CD14-positive monocyte (primary cell): ENCODE results near the gene ATXN1L. TPM values are rescaled to one million over a fixed set of nuclear protein-coding genes. Genes with fewer than 3 reads are reported as not detected.
"Not testable (repeated sequence)": the region's sequence is repeated elsewhere in the genome, so short reads cannot be mapped to it uniquely, and the experiment has no call there.

Experiments
- DNase-seq, 3 donors: peaks; one replicate each; pipeline ENCODE4 v3.0.0-alpha.2; 2011 to 2022
- H2AFZ ChIP-seq: 2 replicates; pipeline ENCODE4 v1.6.0; 2012; ENCODE audit warnings: mild to moderate bottlenecking, low read depth, low read length, inconsistent platforms; ENCODE audit not compliant: insufficient read depth, poor library complexity, severe bottlenecking
- H3K27ac ChIP-seq, 2 donors: 1 replicate in 1 of 2; 2 replicates in 1 of 2; pipeline ENCODE4 v1.5.1; 2012 to 2013; ENCODE audit warnings: low read length in 2 of 2, control low read depth in 1 of 2, inconsistent platforms in 1 of 2, low read depth in 1 of 2, mild to moderate bottlenecking in 1 of 2
- H3K27me3 ChIP-seq, 2 donors: one replicate each; pipeline versions ENCODE4 v1.6.0 to v1.6.1; 2011 to 2013; ENCODE audit warnings: low read length in 2 of 2; ENCODE audit not compliant: control insufficient read depth in 2 of 2, insufficient read depth in 2 of 2
- H3K36me3 ChIP-seq, 2 donors: replicated peaks in 1 of 2; 1 replicate in 1 of 2; 2 replicates in 1 of 2; pipeline versions ENCODE4 v1.5.1 to v1.6.1; 2012 to 2013; ENCODE audit warnings: low read length in 2 of 2, control low read depth in 1 of 2, inconsistent platforms in 1 of 2, mild to moderate bottlenecking in 1 of 2; ENCODE audit not compliant: insufficient read depth in 2 of 2, control insufficient read depth in 1 of 2
- H3K4me1 ChIP-seq, 2 donors: 1 replicate in 1 of 2; 2 replicates in 1 of 2; pipeline versions ENCODE4 v1.5.1 to v1.6.1; 2012 to 2013; ENCODE audit warnings: low read length in 2 of 2, control low read depth in 1 of 2, inconsistent platforms in 1 of 2, mild to moderate bottlenecking in 1 of 2, moderate library complexity in 1 of 2; ENCODE audit not compliant: insufficient read depth in 2 of 2, control insufficient read depth in 1 of 2
- H3K4me2 ChIP-seq: replicated peaks from 2 replicates; pipeline ENCODE3; 2012; ENCODE audit warnings: low read length, moderate library complexity, mild to moderate bottlenecking; ENCODE audit not compliant: poor library complexity, severe bottlenecking; ENCODE audit errors: extremely low read depth
- H3K4me3 ChIP-seq, 3 experiments: fragments of 200-600 bp in 1 of 3; sonication (generic) in 1 of 3; replicated peaks in 1 of 3; 1 replicate in 2 of 3; 2 replicates in 1 of 3; pipeline ENCODE4 v1.5.1; 2011 to 2013; ENCODE audit warnings: low read length in 3 of 3, mild to moderate bottlenecking in 3 of 3, control low read depth in 2 of 3, low read depth in 2 of 3, inconsistent platforms in 1 of 3, moderate library complexity in 1 of 3
- H3K79me2 ChIP-seq: 2 replicates; pipeline ENCODE4 v1.6.0; 2012; ENCODE audit warnings: mild to moderate bottlenecking, control low read depth, inconsistent platforms, low read length, moderate library complexity; ENCODE audit not compliant: insufficient read depth
- H3K9ac ChIP-seq: 2 replicates; pipeline ENCODE4 v1.6.0; 2017; ENCODE audit warnings: low read length, mild to moderate bottlenecking; ENCODE audit not compliant: insufficient read depth, poor library complexity, severe bottlenecking
- H3K9me3 ChIP-seq, 2 donors: replicated peaks in 1 of 2; 1 replicate in 1 of 2; 2 replicates in 1 of 2; pipeline versions ENCODE4 v1.5.1 to v1.6.1; 2012 to 2013; ENCODE audit warnings: low read length in 2 of 2, control low read depth in 1 of 2; ENCODE audit not compliant: control insufficient read depth in 1 of 2, insufficient read depth in 1 of 2
- H4K20me1 ChIP-seq: 2 replicates; pipeline ENCODE4 v1.6.0; 2012; ENCODE audit warnings: mild to moderate bottlenecking, low read length, control low read depth, moderate library complexity; ENCODE audit not compliant: insufficient read depth
- H3K27ac Mint-ChIP-seq, 7 donors: one replicate each; pipeline ENCODE4 v1.8.0; 2020; ENCODE audit warnings: mild to moderate bottlenecking in 7 of 7, mixed read lengths in 7 of 7, moderate library complexity in 6 of 7, inconsistent platforms in 2 of 7
- H3K27me3 Mint-ChIP-seq, 3 donors: one replicate each; pipeline ENCODE4 v1.8.0; 2021 to 2022; ENCODE audit warnings: low read depth in 3 of 3, mild to moderate bottlenecking in 3 of 3, mixed read lengths in 3 of 3, moderate library complexity in 3 of 3, inconsistent platforms in 1 of 3
- H3K36me3 Mint-ChIP-seq, 2 donors: one replicate each; pipeline ENCODE4 v1.8.0; 2020; ENCODE audit warnings: mixed read lengths in 2 of 2, inconsistent platforms in 1 of 2, mild to moderate bottlenecking in 1 of 2
- H3K4me1 Mint-ChIP-seq: one replicate; pipeline ENCODE4 v1.8.0; 2020; ENCODE audit warnings: mild to moderate bottlenecking, mixed read lengths
- H3K4me3 Mint-ChIP-seq, 2 donors: one replicate each; pipeline ENCODE4 v1.8.0; 2020; ENCODE audit warnings: mild to moderate bottlenecking in 2 of 2, mixed read lengths in 2 of 2, moderate library complexity in 1 of 2
- H3K9me3 Mint-ChIP-seq, 7 donors: one replicate each; pipeline ENCODE4 v1.8.0; 2020 to 2022; ENCODE audit warnings: mixed read lengths in 7 of 7, mild to moderate bottlenecking in 6 of 7, moderate library complexity in 6 of 7, inconsistent platforms in 2 of 7
- WGBS: methylation state at CpG from one replicate; pipeline ENCODE4 v1.1.5; 2013; ENCODE audit warnings: missing lambda C conversion rate; ENCODE audit not compliant: insufficient coverage; 5-methylcytosine and 5-hydroxymethylcytosine counted together
- intact Hi-C, 2 donors: fragments of 100-400 bp; cut with micrococcal nuclease; formaldehyde crosslinking; loops; one replicate each; pipeline versions ENCODE4 v1.15.0 to v1.15.1; 2023
- polyA plus RNA-seq, 3 donors: library from polyadenylated mRNA; depleted of rRNA in 1 of 3; unstranded in 2 of 3; stranded (reverse) in 1 of 3; fragments of 300-500 nt in 2 of 3; fragments of >200 nt in 1 of 3; fragmentation: Illumina TruSeq in 2 of 3; gene quantifications; 1 replicate in 2 of 3; 2 replicates in 1 of 3; pipeline ENCODE4 v1.2.3, GENCODE V29; 2012 to 2021
- TF ChIP-seq, protein P1 (sequence below): fragments of 200-600 bp; IDR thresholded peaks from one replicate; pipeline ENCODE4 v1.8.0; 2022; ENCODE audit warnings: antibody characterized with exemption, mild to moderate bottlenecking

ATXN1L gene
- polyA plus RNA-seq, 3 donors: 6.7 to 27.9 (median 10.0) TPM

DNA sequence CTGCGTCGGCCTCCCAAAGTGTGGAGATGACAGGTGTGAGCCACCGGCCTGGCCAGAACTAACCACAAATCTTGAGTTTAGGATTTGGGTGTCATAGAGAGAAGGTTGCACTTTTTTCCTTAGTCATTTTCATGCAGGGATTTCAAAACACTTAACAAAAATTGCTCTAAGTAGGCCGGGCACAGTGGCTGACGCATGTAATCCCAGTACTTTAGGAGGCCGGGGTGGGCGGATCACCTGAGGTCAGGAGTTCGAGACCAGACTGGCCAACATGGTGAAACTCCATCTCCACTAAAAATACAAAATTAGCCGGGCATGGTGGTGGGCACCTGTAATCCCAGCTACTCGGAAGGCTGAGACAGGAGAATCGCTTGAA lies 35.6 kb upstream of the ATXN1L start:
- Mint-ChIP-seq H3K4me3 (peak overlapping the region; percentile 73 to 96), H3K4me1 (peaks cover 33% of the 10 kb centered on the region), H3K27ac (peak overlapping the region; percentile 98 to 100 (median 100))
- peak; percentile 67 to 82 (median 74) for DNase-seq
- Histone ChIP-seq H3K4me2 (peak overlapping the region; percentile 82), H3K79me2 (peaks cover 38% of the 10 kb centered on the region), H3K27ac (peak overlapping the region; percentile 97 to 99), H3K9ac (peak overlapping the region; percentile 99), H3K4me1 (peaks cover 23 to 27% of the 10 kb centered on the region in 2 donors), H2AFZ (peak overlapping the region; percentile 72), H3K4me3 (peak overlapping the region in 1 of 3 experiments; percentile 95)
- H3K36me3 Mint-ChIP-seq, H3K27me3 Mint-ChIP-seq, H3K9me3 ChIP-seq, intact Hi-C loops, H3K27me3 ChIP-seq, H3K9me3 Mint-ChIP-seq, H3K36me3 ChIP-seq, H4K20me1 ChIP-seq: not testable (repeated sequence)
- 39% methylated on average over 10 of the region's 11 CpGs for WGBS

GRCh38 chr16:71811261-71811803 lies 34.4 kb upstream of the ATXN1L start:
- H3K9me3 ChIP-seq: no peaks in the 10 kb centered on the region
- no peak overlapping the region for H3K4me3 ChIP-seq
- DNase-seq: no peak
- no peak overlapping the region for H3K9ac ChIP-seq
- no peaks in the 10 kb centered on the region for H3K27me3 Mint-ChIP-seq
- TF ChIP-seq, protein P1, sequence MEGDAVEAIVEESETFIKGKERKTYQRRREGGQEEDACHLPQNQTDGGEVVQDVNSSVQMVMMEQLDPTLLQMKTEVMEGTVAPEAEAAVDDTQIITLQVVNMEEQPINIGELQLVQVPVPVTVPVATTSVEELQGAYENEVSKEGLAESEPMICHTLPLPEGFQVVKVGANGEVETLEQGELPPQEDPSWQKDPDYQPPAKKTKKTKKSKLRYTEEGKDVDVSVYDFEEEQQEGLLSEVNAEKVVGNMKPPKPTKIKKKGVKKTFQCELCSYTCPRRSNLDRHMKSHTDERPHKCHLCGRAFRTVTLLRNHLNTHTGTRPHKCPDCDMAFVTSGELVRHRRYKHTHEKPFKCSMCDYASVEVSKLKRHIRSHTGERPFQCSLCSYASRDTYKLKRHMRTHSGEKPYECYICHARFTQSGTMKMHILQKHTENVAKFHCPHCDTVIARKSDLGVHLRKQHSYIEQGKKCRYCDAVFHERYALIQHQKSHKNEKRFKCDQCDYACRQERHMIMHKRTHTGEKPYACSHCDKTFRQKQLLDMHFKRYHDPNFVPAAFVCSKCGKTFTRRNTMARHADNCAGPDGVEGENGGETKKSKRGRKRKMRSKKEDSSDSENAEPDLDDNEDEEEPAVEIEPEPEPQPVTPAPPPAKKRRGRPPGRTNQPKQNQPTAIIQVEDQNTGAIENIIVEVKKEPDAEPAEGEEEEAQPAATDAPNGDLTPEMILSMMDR: no peak
- H3K27ac ChIP-seq: no peak overlapping the region
- no peaks in the 10 kb centered on the region for H3K36me3 ChIP-seq
- no peak overlapping the region for H2AFZ ChIP-seq
- H3K4me1 ChIP-seq: peaks cover 23 to 26% of the 10 kb centered on the region in 2 donors
- WGBS: no CpG with 5 or more reads among the region's 5 CpGs
- peaks cover 29% of the 10 kb centered on the region for H3K4me1 Mint-ChIP-seq
- no peak overlapping the region for H3K4me2 ChIP-seq
- H4K20me1 ChIP-seq: no peaks in the 10 kb centered on the region
- H3K79me2 ChIP-seq: peaks cover 26% of the 10 kb centered on the region
- peaks cover 0 to 12% of the 10 kb centered on the region in 2 donors for H3K36me3 Mint-ChIP-seq
- H3K9me3 Mint-ChIP-seq: no peaks in the 10 kb centered on the region
- H3K27me3 ChIP-seq: no peaks in the 10 kb centered on the region
- no peak overlapping the region for H3K4me3 Mint-ChIP-seq
- intact Hi-C loops: no loop called here
- H3K27ac Mint-ChIP-seq: peak overlapping the region in 5 of 7 donors; percentile 17 to 89 (median 41)

DNA sequence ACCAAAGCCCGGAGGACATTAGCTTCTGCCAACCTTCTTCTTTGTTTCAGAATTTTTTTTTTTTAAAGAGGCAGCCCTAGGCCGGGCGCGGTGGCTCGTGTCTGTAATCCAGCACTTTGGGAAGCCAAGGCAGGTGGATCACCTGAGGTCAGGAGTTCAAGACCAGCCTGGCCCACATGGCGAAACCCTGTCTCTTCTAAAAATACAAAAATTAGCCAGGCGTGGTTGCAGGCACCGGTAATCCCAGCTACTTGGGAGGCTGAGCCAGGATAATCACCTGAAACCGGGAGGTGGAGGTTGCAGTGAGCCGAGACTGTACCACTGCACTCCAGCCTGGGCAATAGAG lies 28.6 kb upstream of the ATXN1L start:
- H3K27ac ChIP-seq, H3K4me2 ChIP-seq, H3K36me3 ChIP-seq, H3K4me3 Mint-ChIP-seq, H3K79me2 ChIP-seq, H3K9me3 Mint-ChIP-seq, H3K27me3 Mint-ChIP-seq, H3K9me3 ChIP-seq, H3K4me1 Mint-ChIP-seq, H3K9ac ChIP-seq, H3K27ac Mint-ChIP-seq, DNase-seq, H4K20me1 ChIP-seq, H2AFZ ChIP-seq, intact Hi-C loops, H3K4me1 ChIP-seq, H3K4me3 ChIP-seq, H3K27me3 ChIP-seq: not testable (repeated sequence)
- H3K36me3 Mint-ChIP-seq: peaks cover 2 to 23% of the 10 kb centered on the region in 2 donors
- WGBS: 98% methylated on average over 8 of the region's 10 CpGs
